Fibroblast of mammary gland (primary cell): Measurements from ENCODE around the gene RETREG2.

Source experiments
- DNase-seq: peaks from one replicate; pipeline ENCODE4 v3.0.0-alpha.2; 2010; ENCODE audit warnings: low read depth
- H3K4me3 ChIP-seq: 2 replicates; pipeline ENCODE4 v1.5.1; 2011; ENCODE audit warnings: low read depth, mild to moderate bottlenecking, low read length, moderate library complexity; ENCODE audit not compliant: control insufficient read depth
- TF ChIP-seq, protein P1 (sequence below): conservative IDR thresholded peaks from 2 replicates; pipeline ENCODE4 v1.5.1; 2011; ENCODE audit warnings: low read depth, low read length, inconsistent platforms; ENCODE audit not compliant: control insufficient read depth, insufficient read depth

RETREG2 gene

DNA sequence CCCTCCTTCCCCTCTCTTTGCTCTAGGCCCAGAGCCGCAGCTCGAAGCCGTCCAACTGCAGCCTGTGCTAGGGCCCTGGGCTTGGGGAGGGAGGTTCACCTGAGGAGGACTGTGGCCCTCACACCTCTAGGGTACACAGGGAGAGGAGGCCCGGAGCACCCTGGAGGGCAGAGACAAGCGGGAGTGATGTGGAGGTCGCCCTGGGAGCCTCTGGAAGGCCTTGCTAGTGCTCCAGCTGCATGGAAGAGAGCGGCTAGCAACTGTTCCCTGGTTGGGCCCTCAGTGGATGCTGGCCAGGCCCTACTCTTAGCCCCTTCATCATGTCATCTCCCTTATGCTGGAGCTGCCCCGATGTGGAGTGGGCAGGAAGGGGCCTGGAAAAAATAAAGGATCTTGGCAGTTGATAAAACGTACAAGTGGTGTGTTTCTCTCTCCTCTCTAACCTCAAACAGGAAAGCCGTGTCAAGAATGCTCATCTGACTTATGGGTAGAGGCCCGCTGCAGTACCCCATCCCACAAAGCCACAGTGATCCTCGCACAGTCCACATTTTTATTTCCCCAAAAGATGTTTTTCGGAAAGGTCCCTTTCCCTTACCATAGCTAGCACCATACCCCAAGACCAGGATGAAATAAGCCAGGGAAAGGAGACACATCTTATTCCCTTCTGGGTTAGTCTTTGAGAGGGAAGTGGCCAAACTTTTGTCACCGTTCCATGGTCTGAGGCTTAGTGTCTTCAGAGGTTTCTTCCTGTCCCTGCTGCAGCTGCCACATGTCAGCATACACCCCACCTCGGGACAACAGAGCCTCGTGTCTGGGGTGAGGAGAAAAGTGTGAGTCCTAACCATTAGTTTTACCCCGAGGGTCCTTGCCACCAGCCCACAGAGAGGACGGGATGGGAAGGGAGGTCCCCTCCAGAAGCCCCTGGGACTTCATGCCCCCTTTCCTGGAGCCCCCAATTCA, 31.4 kb downstream of the RETREG2 start:
- TF ChIP-seq, protein P1, sequence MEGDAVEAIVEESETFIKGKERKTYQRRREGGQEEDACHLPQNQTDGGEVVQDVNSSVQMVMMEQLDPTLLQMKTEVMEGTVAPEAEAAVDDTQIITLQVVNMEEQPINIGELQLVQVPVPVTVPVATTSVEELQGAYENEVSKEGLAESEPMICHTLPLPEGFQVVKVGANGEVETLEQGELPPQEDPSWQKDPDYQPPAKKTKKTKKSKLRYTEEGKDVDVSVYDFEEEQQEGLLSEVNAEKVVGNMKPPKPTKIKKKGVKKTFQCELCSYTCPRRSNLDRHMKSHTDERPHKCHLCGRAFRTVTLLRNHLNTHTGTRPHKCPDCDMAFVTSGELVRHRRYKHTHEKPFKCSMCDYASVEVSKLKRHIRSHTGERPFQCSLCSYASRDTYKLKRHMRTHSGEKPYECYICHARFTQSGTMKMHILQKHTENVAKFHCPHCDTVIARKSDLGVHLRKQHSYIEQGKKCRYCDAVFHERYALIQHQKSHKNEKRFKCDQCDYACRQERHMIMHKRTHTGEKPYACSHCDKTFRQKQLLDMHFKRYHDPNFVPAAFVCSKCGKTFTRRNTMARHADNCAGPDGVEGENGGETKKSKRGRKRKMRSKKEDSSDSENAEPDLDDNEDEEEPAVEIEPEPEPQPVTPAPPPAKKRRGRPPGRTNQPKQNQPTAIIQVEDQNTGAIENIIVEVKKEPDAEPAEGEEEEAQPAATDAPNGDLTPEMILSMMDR, result no peak
- no peak overlapping the region for H3K4me3 ChIP-seq

DNA sequence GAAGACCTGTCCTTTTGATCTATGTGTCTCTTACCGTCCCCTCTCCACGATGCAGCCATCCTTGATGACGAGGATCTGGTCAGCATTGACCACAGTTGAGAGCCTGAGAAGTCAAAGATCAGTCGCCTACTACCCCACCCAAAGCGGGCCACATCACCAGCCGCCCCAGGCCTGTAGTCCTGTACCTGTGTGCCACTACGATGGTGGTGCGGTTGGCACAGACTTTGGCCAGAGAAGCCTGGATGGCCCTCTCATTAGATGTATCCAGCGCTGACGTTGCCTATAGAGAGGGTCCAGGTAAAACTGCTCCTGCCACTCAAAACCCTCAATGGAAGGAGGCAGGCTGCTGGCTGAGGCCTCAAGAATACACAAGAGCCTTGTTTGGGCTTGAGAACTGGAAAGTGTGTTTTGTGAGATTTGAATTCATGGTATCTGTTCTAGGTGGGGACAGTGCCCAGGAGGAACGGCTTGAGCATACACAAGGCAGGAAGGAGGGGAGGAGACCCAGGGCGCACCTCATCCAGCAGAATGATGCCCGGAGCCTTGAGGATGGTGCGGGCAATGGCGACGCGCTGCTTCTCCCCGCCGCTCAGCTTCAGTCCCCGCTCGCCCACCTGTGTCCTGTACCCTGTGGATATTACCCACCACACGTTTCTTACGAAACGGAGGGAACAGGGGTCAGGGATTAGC, 32.3 kb downstream of the RETREG2 start:
- no peak for DNase-seq
- no peak overlapping the region for H3K4me3 ChIP-seq
- TF ChIP-seq, protein P1, result no peak

More for the DNA sequence above, 31.4 kb downstream of the RETREG2 start:
- no peak for DNase-seq

DNA sequence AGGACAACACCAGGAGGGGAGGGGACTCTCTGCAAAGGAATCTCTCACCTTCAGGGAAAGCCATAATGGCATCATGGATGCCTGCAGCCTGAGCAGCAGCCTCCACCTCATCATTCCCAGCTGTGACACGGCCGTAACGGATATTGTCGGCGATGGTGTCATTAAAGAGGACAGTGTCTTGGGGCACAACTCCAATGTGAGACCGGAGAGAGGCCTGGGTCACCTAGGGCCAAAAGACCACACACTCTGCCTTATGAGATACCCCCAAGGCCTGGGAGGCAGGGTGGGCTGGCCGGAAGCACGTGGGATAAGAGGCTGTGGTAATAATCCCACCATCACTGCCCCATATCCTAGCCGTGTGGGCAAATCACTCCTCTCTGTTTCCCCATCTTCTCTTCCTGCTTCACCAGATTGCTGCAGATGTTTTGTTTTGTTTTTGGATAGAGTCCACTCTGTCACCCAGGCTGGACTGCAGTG, 32.8 kb downstream of the RETREG2 start:
- TF ChIP-seq, protein P1, result no peak
- DNase-seq, result no peak
- H3K4me3 ChIP-seq, result no peak overlapping the region

DNA sequence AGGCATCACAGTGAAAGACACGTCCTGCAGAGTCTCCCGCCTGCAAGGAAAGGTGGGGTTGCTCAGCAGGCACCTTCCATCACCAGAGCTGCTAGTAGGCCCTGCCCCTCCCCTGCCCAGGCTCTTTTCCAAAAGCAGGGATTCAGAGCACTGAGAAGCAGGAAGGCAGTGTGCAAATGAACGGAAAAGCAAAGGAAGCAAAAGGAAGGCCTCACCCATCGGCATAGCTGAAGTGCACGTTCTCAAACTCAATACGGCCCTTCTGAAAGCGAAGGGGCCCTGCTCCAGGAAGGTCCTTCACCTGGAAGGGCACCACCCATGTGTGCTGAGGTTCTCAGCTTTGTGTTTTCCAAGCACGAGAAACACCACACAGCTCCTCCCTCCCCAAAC, 34.9 kb downstream of the RETREG2 start:
- no peak for DNase-seq
- TF ChIP-seq, protein P1, result no peak
- H3K4me3 ChIP-seq, result no peak overlapping the region

GRCh38 chr2:219213486-219214071, 35.5 kb downstream of the RETREG2 start:
- TF ChIP-seq, protein P1, result no peak
- no peak for DNase-seq
- H3K4me3 ChIP-seq, result no peak overlapping the region

DNA sequence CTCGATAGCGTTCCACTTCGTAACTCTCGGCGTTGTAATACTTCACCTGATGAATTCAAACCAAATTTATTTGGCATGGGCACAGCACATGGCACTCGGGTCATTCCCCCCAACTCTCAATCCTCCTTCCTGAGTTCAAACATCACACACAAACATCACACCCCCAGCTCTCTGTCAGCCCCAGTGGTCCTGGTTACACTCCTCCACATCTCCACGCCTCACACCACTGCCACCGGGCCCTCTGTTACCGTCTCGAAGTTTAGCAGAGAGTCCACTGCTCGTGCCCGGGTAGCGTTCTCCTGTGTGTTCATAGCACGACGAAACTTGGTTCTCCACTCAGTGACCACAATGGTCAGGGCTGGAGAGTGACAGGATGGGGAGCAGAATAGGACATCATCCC, 36.1 kb downstream of the RETREG2 start:
- H3K4me3 ChIP-seq, result no peak overlapping the region
- DNase-seq, result no peak
- TF ChIP-seq, protein P1, result no peak
